Measurements from ENCODE around the gene LHCGR. TPM values are rescaled to one million over a fixed set of nuclear protein-coding genes. Genes with fewer than 3 reads are reported as not detected.

The LHCGR gene
- total and polyA plus RNA-seq, 2 of the 13 experiments (the other 11 are each of a cell fraction or from before 2014, with no cell fraction given): not detected

DNA sequence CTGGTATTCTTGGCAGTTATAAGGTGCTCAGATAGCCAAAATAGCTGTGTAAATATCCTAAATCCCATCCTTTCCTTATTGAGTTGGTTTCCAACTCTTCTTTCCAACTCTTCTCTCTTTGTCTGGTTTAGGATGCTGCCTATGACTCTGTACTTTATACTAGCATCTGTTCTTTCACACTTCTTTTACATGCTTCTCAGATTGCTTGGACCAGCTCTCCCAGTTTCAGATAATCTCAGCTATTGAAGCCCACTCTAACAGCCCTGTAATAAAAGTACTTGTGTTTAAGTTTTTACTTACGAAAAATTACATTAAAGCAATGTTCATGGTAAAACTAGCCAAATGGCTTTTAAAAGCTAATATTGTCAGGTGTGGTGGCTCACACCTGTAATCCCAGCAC lies 14.7 kb upstream of the LHCGR start:
- Histone ChIP-seq H3K79me2 (ENCODE audit: insufficient read depth, low read length) (no peaks in the 10 kb centered on the region), H3K9me3 (ENCODE audit: low read length) (no peaks in the 10 kb centered on the region), H3K36me3 (replicated peaks in 1 of 2; ENCODE audit: control insufficient read depth in 1 of 2, insufficient read depth in 2 of 2, low read length in 2 of 2) (no peaks in the 10 kb centered on the region), H3K9ac (ENCODE audit: insufficient read depth, low read depth, low read length) (no peak overlapping the region), H2AFZ (ENCODE audit: low read length) (no peak overlapping the region), H3K27ac (ENCODE audit: extremely low read length, insufficient read depth, low read length) (no peak overlapping the region), H4K20me1 (ENCODE audit: insufficient read depth, low read length) (no peaks in the 10 kb centered on the region), H3K4me3 (replicated peaks in 1 of 3; ENCODE audit: insufficient read depth in 1 of 3, low read depth in 2 of 3, low read length in 3 of 3) (no peak overlapping the region), H3K27me3 (ENCODE audit: control insufficient read depth in 1 of 2, insufficient read depth in 2 of 2, low read length in 2 of 2) (no peaks in the 10 kb centered on the region), H3K4me1 (ENCODE audit: insufficient read depth, low read length) (no peaks in the 10 kb centered on the region), H3K4me2 (ENCODE audit: low read depth, low read length) (no peak overlapping the region)
- no TSS peak for BruUV-seq (replicated peaks)
- no peak for ATAC-seq
- CTCF ChIA-PET (ENCODE audit: low intra/inter-chr PET ratio, low total read pairs): no interaction called here
- no peak for TF ChIP-seq ZNF569 (CRISPR knock-in tag; IDR thresholded peaks at IDR 0.05; ENCODE audit: borderline replicate concordance)
- no peak for TF ChIP-seq ZNF136 (CRISPR knock-in tag; IDR thresholded peaks at IDR 0.05; ENCODE audit: low read depth)
- no peak for TF ChIP-seq ZNF337 (CRISPR knock-in tag; IDR thresholded peaks at IDR 0.05; ENCODE audit: borderline replicate concordance, low read depth)
- no peak for TF ChIP-seq KLF12 (CRISPR knock-in tag; IDR thresholded peaks at IDR 0.05; ENCODE audit: borderline replicate concordance)
- TF ChIP-seq ZNF549 (CRISPR knock-in tag; IDR thresholded peaks at IDR 0.05): no peak
- TF ChIP-seq, protein P1, sequence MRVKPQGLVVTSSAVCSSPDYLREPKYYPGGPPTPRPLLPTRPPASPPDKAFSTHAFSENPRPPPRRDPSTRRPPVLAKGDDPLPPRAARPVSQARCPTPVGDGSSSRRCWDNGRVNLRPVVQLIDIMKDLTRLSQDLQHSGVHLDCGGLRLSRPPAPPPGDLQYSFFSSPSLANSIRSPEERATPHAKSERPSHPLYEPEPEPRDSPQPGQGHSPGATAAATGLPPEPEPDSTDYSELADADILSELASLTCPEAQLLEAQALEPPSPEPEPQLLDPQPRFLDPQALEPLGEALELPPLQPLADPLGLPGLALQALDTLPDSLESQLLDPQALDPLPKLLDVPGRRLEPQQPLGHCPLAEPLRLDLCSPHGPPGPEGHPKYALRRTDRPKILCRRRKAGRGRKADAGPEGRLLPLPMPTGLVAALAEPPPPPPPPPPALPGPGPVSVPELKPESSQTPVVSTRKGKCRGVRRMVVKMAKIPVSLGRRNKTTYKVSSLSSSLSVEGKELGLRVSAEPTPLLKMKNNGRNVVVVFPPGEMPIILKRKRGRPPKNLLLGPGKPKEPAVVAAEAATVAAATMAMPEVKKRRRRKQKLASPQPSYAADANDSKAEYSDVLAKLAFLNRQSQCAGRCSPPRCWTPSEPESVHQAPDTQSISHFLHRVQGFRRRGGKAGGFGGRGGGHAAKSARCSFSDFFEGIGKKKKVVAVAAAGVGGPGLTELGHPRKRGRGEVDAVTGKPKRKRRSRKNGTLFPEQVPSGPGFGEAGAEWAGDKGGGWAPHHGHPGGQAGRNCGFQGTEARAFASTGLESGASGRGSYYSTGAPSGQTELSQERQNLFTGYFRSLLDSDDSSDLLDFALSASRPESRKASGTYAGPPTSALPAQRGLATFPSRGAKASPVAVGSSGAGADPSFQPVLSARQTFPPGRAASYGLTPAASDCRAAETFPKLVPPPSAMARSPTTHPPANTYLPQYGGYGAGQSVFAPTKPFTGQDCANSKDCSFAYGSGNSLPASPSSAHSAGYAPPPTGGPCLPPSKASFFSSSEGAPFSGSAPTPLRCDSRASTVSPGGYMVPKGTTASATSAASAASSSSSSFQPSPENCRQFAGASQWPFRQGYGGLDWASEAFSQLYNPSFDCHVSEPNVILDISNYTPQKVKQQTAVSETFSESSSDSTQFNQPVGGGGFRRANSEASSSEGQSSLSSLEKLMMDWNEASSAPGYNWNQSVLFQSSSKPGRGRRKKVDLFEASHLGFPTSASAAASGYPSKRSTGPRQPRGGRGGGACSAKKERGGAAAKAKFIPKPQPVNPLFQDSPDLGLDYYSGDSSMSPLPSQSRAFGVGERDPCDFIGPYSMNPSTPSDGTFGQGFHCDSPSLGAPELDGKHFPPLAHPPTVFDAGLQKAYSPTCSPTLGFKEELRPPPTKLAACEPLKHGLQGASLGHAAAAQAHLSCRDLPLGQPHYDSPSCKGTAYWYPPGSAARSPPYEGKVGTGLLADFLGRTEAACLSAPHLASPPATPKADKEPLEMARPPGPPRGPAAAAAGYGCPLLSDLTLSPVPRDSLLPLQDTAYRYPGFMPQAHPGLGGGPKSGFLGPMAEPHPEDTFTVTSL (CRISPR knock-in tag; IDR thresholded peaks at IDR 0.05; ENCODE audit: borderline replicate concordance): no peak
- TF ChIP-seq RBAK (CRISPR knock-in tag; IDR thresholded peaks at IDR 0.05): no peak
- TF ChIP-seq SMC3 (IDR thresholded peaks at IDR 0.05; ENCODE audit: low read length): no peak
- no peak for TF ChIP-seq ARID2 (CRISPR knock-in tag; IDR thresholded peaks at IDR 0.05; ENCODE audit: borderline replicate concordance)
- TF ChIP-seq ZNF703 (CRISPR knock-in tag; IDR thresholded peaks at IDR 0.05; ENCODE audit: borderline replicate concordance): no peak
- no peak for TF ChIP-seq JUND (CRISPR knock-in tag; IDR thresholded peaks at IDR 0.05)
- no peak for TF ChIP-seq MTERF4 (CRISPR knock-in tag; IDR thresholded peaks at IDR 0.05)
- no peak for TF ChIP-seq ZFP36L2 (CRISPR knock-in tag; IDR thresholded peaks at IDR 0.05)
- no peak for TF ChIP-seq ZNF614 (CRISPR knock-in tag; IDR thresholded peaks at IDR 0.05; ENCODE audit: borderline replicate concordance)
- intact Hi-C loops (cut with micrococcal nuclease; ENCODE audit: unreplicated experiment) (no loop called here), in situ Hi-C loops (cut with HindIII; ENCODE audit: extremely low pct_ligation_motif_present, low pct_unique_long_range_greater_than_20kb) (no loop called here)
- DNase-seq (ENCODE audit: low spot score): no peak
- FAIRE-seq: no peak
- POLR2A ChIA-PET: no interaction called here
- WGBS (ENCODE audit: low lambda C conversion rate): 16% methylated on average over 1 of the region's 1 CpG

Measured in HepG2 (cell line).